ENCODE measurements around the gene ADAMTS10.
"Not testable (repeated sequence)": the region's sequence is repeated elsewhere in the genome, so short reads cannot be mapped to it uniquely, and the experiment has no call there.

The ADAMTS10 gene

GRCh38 chr19:8626842-8627241 lies 16.3 kb upstream of the ADAMTS10 start:
- DNase-seq (ENCODE audit: low read depth in 3 of 3): no peak

- not testable (repeated sequence) for DNase-seq (ENCODE audit: low read depth in 3 of 3)
Measured at GRCh38 chr19:8622886-8623285, 12.4 kb upstream of the ADAMTS10 start.

- DNase-seq (ENCODE audit: low read depth in 3 of 3): no peak
Measured at GRCh38 chr19:8618751-8619150, 8.2 kb upstream of the ADAMTS10 start.

GRCh38 chr19:8617984-8618383 lies 7.5 kb upstream of the ADAMTS10 start:
- DNase-seq (ENCODE audit: low read depth in 3 of 3): no peak

GRCh38 chr19:8617325-8617724 lies 6.8 kb upstream of the ADAMTS10 start:
- not testable (repeated sequence) for DNase-seq (ENCODE audit: low read depth in 3 of 3)

- DNase-seq (ENCODE audit: low read depth in 3 of 3): no peak
Measured at GRCh38 chr19:8616861-8617260, 6.3 kb upstream of the ADAMTS10 start.

- DNase-seq (ENCODE audit: low read depth in 3 of 3): peak; percentile 35 to 57 (median 37)
Measured at GRCh38 chr19:8615813-8616596, 5.5 kb upstream of the ADAMTS10 start.

GRCh38 chr19:8615024-8615423 lies 4.5 kb upstream of the ADAMTS10 start:
- no peak for DNase-seq (ENCODE audit: low read depth in 3 of 3)

- DNase-seq (ENCODE audit: low read depth in 3 of 3): no peak
Measured at GRCh38 chr19:8614455-8614854, 3.9 kb upstream of the ADAMTS10 start.

GRCh38 chr19:8612807-8613171 lies 2.3 kb upstream of the ADAMTS10 start:
- no peak for DNase-seq (ENCODE audit: low read depth in 3 of 3)

- DNase-seq (ENCODE audit: low read depth in 3 of 3): no peak
Measured at GRCh38 chr19:8611877-8612806, 1.6 kb upstream of the ADAMTS10 start.

GRCh38 chr19:8611391-8611876 lies 919 bp upstream of the ADAMTS10 start:
- DNase-seq (ENCODE audit: low read depth in 3 of 3): no peak

GRCh38 chr19:8610936-8611300 lies 403 bp upstream of the ADAMTS10 start:
- DNase-seq (ENCODE audit: low read depth in 3 of 3): no peak

- no peak for DNase-seq (ENCODE audit: low read depth in 3 of 3)
Measured at GRCh38 chr19:8609279-8610040, 1.1 kb downstream of the ADAMTS10 start.

- DNase-seq (ENCODE audit: low read depth in 3 of 3): no peak
Measured at GRCh38 chr19:8608941-8609278, 1.6 kb downstream of the ADAMTS10 start.

- no peak for DNase-seq (ENCODE audit: low read depth in 3 of 3)
Measured at GRCh38 chr19:8607386-8607785, 3.1 kb downstream of the ADAMTS10 start.

GRCh38 chr19:8605514-8605913 lies 5.0 kb downstream of the ADAMTS10 start:
- DNase-seq (ENCODE audit: low read depth in 3 of 3): no peak

- DNase-seq (ENCODE audit: low read depth in 3 of 3): no peak
Measured at GRCh38 chr19:8601796-8602195, 8.7 kb downstream of the ADAMTS10 start.

GRCh38 chr19:8600816-8601215 lies 9.7 kb downstream of the ADAMTS10 start:
- no peak for DNase-seq (ENCODE audit: low read depth in 3 of 3)

- no peak for DNase-seq (ENCODE audit: low read depth in 3 of 3)
Measured at GRCh38 chr19:8600064-8600463, 10.5 kb downstream of the ADAMTS10 start.

GRCh38 chr19:8596168-8596567 lies 14.3 kb downstream of the ADAMTS10 start:
- DNase-seq (ENCODE audit: low read depth in 3 of 3): no peak

- no peak for DNase-seq (ENCODE audit: low read depth in 3 of 3)
Measured at GRCh38 chr19:8595651-8596050, 14.9 kb downstream of the ADAMTS10 start.
